Measurements from ENCODE around the gene ANO2.

ANO2 gene

GRCh38 chr12:5927732-5928516 is 17.1 kb downstream of the ANO2 start:
- Histone ChIP-seq H4K20me1 (ENCODE audit: insufficient read depth) (no peaks in the 10 kb centered on the region), H3K27me3 (ENCODE audit: insufficient read depth, low read depth) (no peaks in the 10 kb centered on the region), H3K79me2 (ENCODE audit: insufficient read depth, low read depth) (no peaks in the 10 kb centered on the region), H3K36me3 (ENCODE audit: insufficient read depth) (no peaks in the 10 kb centered on the region), H2AFZ (ENCODE audit: low read depth) (no peak overlapping the region), H3K9ac (no peak overlapping the region), H3K4me3 (IDR thresholded peaks at IDR 0.05; ENCODE audit: insufficient read depth, low read depth, low read length) (no peak overlapping the region), H3K27ac (no peak overlapping the region), H3K4me1 (ENCODE audit: low read depth, poor library complexity, severe bottlenecking) (no peaks in the 10 kb centered on the region), H3K4me2 (no peak overlapping the region)
- no peak for TF ChIP-seq CTCF (conservative IDR thresholded peaks at IDR 0.05; ENCODE audit: low read depth, low read length)

GRCh38 chr12:5925646-5926045 is 19.4 kb downstream of the ANO2 start:
- Histone ChIP-seq H3K4me1 (ENCODE audit: low read depth, poor library complexity, severe bottlenecking) (no peaks in the 10 kb centered on the region), H3K79me2 (ENCODE audit: insufficient read depth, low read depth) (no peaks in the 10 kb centered on the region), H3K36me3 (ENCODE audit: insufficient read depth) (no peaks in the 10 kb centered on the region), H3K9ac (no peak overlapping the region), H3K27ac (no peak overlapping the region), H4K20me1 (ENCODE audit: insufficient read depth) (no peaks in the 10 kb centered on the region), H2AFZ (ENCODE audit: low read depth) (no peak overlapping the region), H3K4me3 (IDR thresholded peaks at IDR 0.05; ENCODE audit: insufficient read depth, low read depth, low read length) (no peak overlapping the region), H3K4me2 (no peak overlapping the region), H3K27me3 (ENCODE audit: insufficient read depth, low read depth) (no peaks in the 10 kb centered on the region)
- no peak for TF ChIP-seq CTCF (conservative IDR thresholded peaks at IDR 0.05; ENCODE audit: low read depth, low read length)

DNA sequence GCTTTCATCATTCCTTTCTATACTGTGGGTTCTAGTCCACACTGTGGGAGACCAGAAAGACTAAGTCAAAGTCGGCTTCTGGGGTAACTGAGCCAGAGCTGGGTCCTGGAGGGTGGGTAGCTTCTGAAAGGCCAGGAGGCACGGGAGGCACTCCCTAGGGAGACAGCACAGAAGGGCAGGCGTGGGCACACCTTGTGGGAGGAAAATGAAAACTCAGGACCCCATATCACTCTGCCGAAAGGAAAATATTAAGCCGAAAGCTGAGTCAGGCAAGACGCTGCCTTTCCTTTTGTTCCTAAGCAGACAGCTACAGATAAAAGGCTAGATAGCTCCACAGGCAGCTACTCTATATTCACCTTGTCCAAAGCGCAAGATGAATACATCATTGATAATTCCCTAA is 20.7 kb downstream of the ANO2 start:
- H2AFZ ChIP-seq (ENCODE audit: low read depth): no peak overlapping the region
- no peaks in the 10 kb centered on the region for H3K4me1 ChIP-seq (ENCODE audit: low read depth, poor library complexity, severe bottlenecking)
- TF ChIP-seq CTCF (conservative IDR thresholded peaks at IDR 0.05; ENCODE audit: low read depth, low read length): no peak
- no peaks in the 10 kb centered on the region for H3K36me3 ChIP-seq (ENCODE audit: insufficient read depth)
- no peaks in the 10 kb centered on the region for H3K27me3 ChIP-seq (ENCODE audit: insufficient read depth, low read depth)
- H3K27ac ChIP-seq: no peak overlapping the region
- H3K9ac ChIP-seq: no peak overlapping the region
- H3K4me2 ChIP-seq: no peak overlapping the region
- no peaks in the 10 kb centered on the region for H3K79me2 ChIP-seq (ENCODE audit: insufficient read depth, low read depth)
- H3K4me3 ChIP-seq (IDR thresholded peaks at IDR 0.05; ENCODE audit: insufficient read depth, low read depth, low read length): no peak overlapping the region
- no peaks in the 10 kb centered on the region for H4K20me1 ChIP-seq (ENCODE audit: insufficient read depth)

DNA sequence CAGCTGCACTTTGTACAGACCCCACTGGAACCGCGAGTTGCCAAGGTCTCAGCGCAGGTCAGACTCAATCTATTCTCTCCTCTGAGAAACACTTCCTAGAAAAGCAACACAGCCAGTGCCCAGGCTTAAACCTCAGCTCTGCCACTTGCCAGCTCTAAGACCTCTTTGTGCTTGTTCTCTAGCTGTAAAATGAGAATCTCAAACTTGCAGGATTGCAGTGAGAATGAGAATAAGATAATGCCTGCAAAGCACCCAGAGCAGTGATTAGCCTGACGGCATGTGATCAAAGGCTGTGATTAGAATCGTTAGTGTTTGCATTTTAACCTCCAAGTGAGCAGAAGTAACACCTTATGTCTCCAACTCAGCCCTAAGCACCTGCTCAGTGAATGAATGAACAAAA is 21.3 kb downstream of the ANO2 start:
- H4K20me1 ChIP-seq (ENCODE audit: insufficient read depth): no peaks in the 10 kb centered on the region
- H3K4me1 ChIP-seq (ENCODE audit: low read depth, poor library complexity, severe bottlenecking): no peaks in the 10 kb centered on the region
- TF ChIP-seq CTCF (conservative IDR thresholded peaks at IDR 0.05; ENCODE audit: low read depth, low read length): no peak
- no peak overlapping the region for H3K4me2 ChIP-seq
- H3K27me3 ChIP-seq (ENCODE audit: insufficient read depth, low read depth): no peaks in the 10 kb centered on the region
- no peaks in the 10 kb centered on the region for H3K79me2 ChIP-seq (ENCODE audit: insufficient read depth, low read depth)
- H3K9ac ChIP-seq: no peak overlapping the region
- no peak overlapping the region for H2AFZ ChIP-seq (ENCODE audit: low read depth)
- no peak overlapping the region for H3K4me3 ChIP-seq (IDR thresholded peaks at IDR 0.05; ENCODE audit: insufficient read depth, low read depth, low read length)
- no peaks in the 10 kb centered on the region for H3K36me3 ChIP-seq (ENCODE audit: insufficient read depth)
- no peak overlapping the region for H3K27ac ChIP-seq
